GM19468 (cell line): ENCODE data around the gene UTP11.

Experiments used
- ATAC-seq: cut with Tn5 transposase; IDR thresholded peaks from one replicate; pipeline ENCODE4 v1.9.1; 2021; ENCODE audit warnings: mild to moderate bottlenecking, moderate library complexity, moderate number of reproducible peaks; ENCODE audit not compliant: unreplicated experiment; ENCODE audit errors: extremely low read depth

Gene UTP11

DNA sequence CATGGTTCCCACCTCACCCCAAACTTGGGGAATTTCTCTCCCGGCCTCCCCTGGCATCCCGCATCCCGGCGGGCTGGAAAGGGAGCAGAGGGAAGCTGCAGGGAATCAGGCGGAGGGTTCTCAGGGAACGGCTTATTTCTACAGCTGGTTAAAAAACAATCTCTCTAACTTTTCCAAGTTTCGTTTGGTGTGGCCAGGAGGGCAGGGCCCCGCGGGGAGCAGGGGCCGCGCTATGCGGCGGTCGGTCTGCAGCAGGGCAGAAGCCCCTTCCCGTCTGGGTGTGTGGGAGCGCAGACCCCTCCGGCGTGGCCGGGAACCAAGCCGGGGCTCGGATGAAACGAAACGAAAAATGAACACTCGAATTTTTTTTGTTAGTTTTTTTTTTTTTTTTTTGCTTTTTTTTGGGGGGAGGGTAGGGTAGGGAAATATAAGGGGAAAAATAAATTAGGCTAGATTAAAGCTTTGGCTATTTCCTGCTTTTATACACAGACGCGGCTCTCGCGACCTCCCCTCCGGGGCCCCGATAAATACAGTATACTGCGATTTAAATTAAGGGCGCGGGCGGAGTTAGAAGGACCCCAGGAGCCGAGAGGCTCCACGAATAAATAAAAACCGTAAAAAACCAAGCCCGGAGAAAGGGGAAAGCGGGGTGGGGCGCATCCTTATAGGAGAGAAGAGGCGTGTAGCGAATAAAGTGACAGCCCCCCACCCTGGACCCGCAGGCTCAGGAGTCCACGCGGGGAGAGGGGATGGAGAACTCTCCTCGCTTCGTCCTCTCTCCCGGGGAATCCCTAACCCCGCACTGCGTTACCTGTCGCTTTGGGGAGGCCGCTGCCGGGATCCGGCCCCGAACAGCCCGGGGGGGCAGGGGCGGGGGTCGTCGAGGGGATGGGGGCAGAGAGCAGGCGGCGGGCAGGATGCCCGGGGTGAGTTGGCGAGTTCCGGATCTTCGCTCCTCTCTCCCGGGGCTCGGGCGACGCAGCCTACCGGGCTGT lies 32.0 kb downstream of the UTP11 start:
- ATAC-seq: no peak

DNA sequence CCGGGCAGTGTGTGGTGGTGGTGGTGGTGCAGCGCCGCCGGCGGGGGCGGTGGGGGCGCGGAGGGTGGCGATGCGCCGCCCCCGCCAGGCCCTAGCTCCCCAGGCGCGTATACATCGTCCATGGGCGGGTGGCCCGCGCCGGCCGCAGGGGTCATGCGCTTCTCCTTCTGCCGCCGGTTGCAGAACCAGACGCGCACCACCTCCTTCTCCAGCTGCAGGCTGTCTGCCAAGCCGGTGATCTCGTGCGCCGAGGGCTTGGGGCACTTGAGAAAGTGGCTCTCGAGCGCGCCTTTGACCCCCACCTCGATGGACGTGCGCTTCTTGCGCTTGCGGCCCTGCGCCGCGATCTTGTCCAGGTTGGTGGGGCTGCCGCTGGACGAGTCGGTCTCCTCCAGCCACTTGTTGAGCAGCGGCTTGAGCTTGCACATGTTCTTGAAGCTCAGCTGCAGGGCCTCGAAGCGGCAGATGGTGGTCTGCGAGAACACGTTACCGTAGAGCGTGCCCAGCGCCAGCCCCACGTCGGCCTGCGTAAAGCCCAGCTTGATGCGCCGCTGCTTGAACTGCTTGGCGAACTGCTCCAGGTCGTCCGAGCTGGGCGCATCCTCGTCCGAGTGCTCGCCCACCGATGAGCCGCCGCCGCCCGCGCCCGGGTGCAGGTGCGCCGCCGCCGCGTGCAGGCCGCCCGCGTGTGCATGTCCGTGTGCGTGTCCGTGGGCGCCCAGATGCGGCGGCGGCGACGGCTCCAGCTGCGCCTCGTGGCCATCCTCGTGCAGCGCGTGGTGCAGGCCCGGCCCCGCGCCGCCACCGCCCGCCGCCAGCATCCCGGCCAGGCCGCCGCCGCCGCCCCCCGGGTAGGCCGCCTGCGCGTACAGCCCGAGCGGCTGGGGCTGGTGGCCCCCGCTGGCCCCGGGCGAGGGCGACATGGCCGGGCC lies 33.1 kb downstream of the UTP11 start:
- no peak for ATAC-seq

DNA sequence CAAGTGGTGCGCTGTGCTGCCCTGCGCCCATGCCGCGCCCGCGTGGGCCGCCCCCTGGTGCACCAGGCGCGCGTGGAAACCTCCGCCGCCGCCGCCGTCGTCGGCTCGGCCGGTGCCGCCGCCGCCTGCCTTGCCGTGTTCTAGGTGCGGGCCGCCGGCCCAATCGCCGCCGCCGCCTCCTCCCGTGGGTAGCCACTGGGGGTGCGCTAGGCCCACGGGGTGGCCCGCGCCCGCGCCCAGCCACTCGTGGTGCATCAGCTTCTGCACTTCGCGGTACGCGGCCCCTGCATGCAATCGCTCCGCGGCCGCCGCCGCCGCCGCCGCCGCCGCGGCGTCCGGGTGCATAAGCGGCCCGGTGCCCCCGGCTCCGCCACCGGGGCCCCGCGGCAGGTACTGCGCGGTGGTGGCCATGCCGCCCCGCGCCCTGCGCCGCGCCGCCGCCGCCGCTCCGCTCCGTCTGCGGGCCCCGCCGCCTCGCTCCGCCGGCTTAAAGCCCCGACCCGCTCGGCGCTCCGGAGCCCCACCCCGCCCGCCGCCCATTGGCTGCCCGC lies 33.9 kb downstream of the UTP11 start, which contains the start of gene POU3F1:
Gene POU3F1, minus strand, starts transcription at position 461 of the 551 bp plus-strand sequence. Its CDS starts 50 bp downstream, at position 411.
- ATAC-seq: peak; percentile 18

DNA sequence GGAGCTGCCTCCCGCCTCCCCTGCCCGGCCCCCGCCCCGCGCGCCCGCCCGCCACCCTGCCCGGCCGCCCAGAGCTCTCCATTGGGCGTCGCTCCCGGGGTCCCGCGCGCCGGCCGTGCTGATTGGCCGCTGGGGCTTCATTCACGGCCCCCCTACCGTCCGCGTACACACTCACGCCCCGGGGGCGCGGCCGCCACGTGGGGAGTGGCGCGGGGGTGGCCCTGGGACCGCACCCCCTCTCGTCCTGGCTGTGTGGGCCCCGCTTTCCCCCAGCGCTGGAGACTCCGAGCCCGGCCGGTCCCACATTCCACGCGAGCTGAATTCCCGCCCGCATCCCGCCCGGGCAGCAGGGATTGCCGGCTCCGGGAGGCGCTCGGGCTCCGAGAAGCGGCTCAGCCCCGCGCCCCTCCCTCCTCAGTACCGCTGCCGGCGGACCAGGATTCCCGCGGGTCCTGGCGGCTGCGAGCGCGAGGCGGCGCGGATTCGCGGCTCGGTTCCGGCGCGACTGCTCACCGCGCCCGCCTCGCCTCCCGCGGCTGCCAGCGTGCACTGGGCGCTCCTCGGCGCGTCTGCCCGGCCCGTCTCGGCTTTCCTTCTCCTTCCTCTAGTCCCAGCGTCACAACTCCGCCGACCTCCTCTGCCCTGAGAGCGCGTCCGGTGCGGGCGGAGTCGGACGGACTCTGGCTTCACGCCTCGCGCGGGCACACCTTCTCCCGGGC lies 34.5 kb downstream of the UTP11 start:
- ATAC-seq: peak; percentile 13

DNA sequence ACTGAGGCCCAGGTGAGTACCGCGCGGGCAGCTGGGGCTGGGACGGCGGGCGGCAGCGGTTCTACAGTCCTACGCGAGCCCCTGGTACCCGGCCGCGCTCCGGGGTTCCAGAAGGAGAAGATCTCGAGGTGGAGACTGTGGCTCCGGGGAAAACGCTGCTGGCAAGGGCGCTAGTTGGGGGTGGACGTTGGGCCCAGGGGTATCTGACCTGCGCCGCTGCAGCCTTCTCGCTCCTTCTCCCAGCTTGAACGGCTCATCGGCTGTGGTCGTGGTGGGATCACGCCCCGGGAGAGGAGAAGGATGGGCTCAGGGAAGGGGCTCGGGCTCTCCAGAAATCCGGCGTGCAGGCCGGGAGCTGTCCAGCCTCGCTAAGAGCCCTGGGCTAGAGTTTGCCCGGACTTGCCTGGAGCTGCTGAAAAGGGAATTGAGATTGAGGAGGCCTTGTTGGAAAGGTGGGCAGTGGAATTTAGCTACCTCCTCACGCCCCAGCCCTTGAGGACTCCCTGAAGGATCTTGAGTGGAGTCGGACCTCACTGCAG lies 35.1 kb downstream of the UTP11 start:
- ATAC-seq: no peak

DNA sequence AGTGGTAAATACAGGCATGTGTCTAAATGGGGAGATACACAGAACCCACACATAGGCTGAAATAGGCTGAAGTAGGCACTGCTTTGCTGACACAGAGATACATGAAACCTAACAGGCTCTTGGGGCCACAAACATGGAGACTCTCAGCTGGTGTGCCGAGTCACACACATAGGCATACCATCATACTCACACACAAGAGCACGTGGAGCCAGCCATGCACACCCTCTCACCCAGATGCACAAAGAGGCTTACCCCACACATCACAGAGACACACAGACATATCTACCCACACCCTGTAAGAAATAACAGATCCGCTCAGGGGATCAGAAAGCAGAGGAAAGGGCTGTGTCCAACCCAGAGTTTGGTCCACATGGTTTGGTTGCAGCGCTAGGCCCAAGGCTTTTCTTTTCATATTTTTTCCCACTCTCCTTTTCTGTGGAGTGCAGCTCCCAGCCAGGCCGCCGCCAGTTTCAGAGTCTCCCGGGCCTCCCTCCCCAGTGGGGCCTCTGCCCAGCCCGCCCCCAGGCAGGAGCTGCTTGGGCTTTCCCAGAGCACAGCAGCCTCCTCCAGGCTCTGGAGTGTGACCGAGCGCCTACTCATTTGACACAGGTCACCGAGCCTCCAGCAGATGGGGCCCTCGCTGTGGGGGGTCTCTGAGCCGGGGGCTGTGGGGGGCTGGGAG lies 38.0 kb downstream of the UTP11 start:
- ATAC-seq: no peak

DNA sequence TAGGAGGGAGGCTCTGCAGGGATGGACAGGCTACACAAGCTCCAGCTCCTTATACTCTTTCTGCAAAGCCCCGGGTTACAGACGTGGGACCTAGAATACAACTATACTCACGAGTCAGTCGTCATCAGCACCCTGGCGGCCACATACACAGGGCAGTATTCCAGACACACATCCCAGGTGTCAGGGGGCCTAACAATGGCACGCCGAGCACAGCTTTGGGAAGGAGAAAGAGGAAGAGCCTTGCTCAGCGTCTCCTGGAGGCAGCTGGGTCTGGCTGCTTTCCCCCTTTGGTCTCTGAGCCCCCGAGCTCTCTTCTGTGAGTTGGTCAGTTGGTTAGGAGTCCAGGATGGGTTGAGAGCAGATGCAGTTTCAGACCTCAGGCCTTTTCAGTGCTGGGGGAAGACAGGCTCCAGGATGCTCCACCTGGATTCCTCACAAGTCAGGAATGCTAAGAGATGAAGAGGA lies 38.6 kb downstream of the UTP11 start:
- no peak for ATAC-seq

DNA sequence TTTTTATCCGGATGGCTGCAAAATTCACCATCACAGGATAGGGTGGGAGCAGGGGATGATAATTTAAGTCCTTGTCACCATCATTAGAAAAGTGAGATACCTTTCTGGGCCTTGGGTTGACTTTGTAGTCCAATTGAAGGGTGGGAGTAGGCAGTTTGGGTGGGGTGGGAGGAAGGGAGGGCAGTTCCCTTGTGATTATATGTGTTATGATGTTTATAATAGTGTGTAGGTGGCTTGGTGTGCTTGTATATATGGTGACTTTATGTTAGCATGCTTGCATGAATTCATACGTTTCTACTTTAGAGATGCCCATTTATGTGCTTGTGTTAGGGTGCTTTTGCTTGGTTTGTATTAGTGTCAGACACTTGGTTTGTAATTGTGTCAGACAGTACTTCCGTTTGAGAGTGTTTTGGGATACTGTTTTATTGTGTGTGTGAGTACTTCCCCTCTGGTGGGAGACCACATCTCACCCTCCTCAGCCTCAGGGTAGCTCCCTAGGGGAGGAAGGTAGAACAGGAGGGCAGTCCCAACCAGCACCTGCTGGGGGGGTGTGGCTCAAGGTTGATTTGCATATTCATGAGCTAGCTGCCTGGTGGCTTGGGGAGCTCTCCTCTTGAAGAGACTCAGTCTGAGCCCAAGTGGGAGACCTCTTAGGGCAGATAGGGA lies 40.3 kb downstream of the UTP11 start:
- ATAC-seq: no peak

DNA sequence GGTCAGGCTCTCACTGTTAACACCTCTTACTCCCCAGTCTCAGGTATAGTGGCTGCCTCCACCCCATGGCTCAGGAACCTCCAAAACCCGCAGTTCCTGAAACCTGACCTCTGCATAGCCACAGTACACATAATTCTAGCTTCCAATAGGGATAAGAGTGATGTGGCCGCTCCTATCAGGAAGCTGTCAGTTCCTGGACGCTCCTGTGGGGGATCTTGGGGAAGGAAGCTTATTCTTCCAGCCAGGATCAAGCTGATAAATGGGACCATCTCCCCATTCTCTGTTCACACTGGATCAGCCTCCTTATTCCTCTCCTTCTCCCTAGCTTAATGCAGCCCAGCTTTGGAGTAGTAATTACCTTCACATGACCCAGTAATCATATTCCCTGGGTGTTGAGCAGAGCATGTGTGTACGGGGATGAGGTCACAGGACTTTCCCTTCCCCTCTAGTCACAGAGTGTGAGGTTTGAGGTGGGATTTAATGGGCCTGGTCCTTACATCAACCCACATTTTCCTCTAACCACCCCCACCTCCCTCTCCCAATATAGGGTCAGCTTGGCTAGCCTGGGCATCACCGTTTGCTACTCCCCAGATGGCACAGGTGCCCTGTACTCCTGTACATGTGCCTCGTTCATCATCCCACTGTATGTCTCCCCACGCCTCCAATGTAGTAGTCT lies 41.0 kb downstream of the UTP11 start:
- ATAC-seq: no peak

DNA sequence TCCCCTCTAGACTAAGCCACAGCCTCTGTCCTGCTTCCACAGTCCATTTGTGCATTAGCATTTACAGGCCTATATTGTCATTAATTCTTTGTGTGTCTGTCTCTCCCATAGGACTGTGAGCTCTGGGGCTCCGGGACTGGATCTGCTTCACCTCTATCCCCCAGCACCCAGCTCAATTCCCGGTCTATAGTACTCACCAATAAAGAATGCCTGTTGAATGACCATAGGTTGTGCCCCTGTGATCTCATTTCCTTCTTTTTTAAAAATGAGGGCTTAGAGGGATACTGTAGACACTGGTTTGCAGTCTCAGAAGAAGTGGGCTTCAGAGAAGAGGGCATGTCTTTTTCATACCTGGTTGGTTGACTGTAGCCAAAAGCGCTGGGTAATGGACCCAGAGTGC lies 42.9 kb downstream of the UTP11 start:
- ATAC-seq: no peak

DNA sequence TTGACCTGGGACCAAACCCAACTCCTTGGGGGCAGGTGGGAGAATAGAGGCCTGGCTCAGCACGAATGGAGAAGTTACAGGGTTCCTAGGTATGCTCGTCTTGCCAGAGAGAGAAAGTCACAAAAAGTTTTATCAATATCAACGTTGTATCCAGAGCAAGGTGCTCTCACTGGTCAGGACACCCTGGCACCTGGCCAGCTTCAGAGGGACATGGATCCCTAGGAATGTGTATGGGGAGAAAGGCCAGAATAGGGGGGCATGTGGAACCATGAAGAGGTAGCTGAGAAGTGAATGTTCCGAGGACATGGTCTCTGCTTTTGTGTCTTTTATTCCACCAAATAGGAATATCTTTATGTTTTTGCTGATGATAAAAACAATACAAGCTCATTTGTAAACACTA lies 43.4 kb downstream of the UTP11 start:
- no peak for ATAC-seq

DNA sequence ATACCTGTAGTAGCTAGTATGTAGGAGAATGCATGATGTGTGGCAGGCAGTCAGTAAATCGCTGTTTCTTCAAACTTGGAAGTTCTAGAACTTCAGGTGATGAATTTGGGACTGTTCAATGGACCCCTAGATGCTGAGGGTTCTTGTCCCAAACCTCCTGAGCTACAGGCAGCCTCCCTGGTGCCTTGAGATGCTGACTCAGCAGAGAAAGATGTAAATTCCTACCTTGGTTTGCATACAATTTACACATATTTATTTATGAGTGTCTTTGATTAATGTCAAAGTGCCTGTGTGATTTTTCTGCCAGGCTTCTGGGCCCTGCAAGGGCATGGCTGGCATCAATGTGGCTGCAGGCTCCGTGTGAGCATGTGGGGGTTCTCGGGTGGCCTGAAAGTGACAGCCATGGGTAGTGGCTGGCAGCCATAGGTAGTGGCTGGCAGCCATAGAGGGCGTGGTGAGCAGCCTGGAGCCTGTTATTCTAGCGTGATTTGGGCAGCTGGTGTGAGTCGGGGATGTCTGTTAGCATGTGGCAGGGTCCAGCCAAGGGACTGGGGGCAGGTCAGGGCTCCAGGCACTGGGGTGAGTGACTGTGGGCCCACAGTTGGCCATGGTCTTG lies 47.2 kb downstream of the UTP11 start:
- no peak for ATAC-seq

DNA sequence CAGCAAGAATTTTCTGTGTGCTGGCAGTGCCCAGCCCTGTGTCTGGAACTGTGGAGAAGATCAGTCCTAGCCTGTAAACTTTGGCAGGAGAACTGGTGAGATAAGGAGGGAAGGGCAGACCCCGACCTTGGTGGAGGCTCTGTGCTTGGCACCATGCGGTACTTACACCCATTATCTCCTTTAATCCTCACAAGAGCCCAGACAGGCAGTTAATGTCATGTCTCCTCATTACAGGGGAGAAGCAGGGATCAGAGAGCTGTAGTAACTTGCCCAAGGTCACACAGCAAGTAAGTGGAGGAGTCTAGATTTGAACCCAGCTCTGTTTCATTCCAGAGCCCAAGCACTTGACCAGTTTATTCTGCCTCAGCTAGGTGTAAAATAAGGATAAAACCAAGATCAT lies 48.0 kb downstream of the UTP11 start:
- no peak for ATAC-seq

DNA sequence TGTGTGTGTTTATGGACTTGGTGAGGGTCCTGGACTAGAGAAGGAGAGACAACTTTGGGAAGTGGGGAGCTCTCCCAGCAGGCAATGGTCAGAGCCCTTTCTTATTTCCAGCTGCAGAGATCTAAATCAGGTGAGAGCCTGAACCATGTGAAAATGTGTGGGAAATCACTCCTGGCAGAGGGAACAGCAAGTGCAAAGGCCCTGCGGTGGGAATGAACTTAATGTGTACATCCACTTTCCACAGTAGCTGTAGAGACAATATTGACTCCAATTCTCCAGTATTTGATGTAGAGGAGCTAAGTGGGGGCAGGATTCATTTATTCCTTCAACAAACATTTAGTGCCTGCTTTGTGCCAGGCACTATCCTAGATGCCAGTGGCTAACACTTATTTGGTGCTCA lies 48.8 kb downstream of the UTP11 start:
- no peak for ATAC-seq

DNA sequence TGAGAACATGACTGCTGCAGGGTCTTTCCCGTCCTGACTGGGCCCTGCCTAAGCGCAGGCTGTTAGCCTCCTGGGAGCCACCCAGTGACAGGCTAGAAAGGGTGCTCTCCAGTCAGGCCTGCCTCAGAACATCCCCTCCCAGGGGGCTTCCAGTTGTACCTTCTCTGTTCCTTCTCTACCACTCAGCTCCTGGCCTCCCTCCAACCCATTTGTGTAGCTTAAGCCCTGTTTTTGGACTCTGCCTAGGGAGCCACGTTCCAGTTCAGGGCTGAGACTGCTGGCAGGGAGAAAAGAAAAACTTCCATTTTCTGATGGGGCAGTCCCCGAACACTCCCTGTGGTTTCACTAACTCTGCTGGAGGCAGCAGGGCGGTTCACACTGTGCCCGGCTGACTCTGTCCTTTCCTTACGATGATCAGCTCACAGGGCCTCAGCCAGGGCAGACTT lies 49.4 kb downstream of the UTP11 start:
- ATAC-seq: no peak

DNA sequence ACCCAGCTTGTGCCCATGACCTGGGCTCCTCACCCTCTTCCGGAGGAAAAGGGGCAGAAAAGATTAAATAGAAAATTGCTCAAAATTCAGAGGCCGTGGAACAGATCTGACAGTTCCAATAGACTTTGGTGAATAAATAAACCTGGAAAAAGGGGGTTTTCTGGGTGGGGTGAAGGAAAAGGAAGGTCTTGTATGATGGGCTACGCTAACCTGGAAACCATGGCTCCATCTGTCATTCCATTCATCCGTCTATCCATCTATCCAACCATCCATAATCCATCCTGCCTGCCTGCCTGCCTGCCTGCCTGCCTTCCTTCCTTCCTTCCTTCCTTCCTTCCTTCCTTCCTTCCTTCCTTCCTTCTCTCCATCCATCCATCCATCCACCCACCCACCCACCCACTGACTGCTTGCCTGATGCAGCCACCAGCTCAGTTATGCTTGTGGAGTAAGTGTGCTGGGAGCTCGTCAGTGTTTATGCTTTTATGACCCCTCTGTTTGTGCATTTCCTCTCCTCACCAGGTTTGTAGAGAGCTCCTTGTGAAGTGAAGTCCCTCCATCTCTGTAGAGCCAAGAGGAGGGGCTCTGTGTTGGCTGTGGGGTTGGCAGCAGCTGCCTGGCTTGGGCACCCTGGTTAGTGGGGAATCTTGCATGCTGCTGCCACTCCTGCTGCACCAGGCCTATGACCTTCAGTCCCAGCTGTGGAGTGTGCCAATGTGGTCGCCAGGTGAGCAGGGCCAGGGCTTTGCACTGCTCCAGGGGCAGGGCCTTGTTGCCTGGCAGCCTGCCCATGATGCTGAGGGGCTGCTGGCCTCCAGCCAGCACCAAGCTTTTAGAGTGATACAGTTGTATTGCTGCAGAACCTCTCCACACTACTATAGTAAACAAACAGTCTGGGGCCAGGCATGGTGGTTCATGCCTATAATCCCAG lies 50.1 kb downstream of the UTP11 start:
- no peak for ATAC-seq
